ENCODE results near the gene FAM24A.
"Not testable (repeated sequence)": the region's sequence is repeated elsewhere in the genome, so short reads cannot be mapped to it uniquely, and the experiment has no call there.

The FAM24A gene, protein sequence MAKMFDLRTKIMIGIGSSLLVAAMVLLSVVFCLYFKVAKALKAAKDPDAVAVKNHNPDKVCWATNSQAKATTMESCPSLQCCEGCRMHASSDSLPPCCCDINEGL

DNA sequence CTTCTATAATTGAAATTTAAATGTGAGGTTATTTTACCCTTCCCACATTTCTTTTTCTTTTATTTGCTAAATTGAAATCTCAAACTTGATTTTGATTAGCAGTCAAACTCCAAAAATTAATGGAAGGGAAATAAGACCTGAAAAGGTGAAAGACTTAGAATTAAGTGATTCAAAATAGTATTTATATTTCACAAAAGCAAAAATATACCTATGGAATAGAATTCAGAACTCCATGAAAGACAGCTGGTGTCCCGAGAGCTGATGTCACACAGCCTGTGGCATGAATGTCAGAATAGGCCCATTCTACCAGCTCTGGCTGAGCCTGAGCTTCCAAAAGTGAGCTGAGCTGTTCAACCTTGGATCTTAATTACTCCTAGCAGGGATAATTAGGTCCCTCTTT lies at the start of gene FAM24A:
TSS of gene FAM24A (plus strand) at position 301 of the 400 bp plus-strand sequence. CDS start 1,025 bp downstream, outside the sequence.
- DNase-seq: no peak

- peak; percentile 35 for DNase-seq
Measured at GRCh38 chr10:122861711-122862161, 48.7 kb upstream of the FAM24A start.

GRCh38 chr10:122863216-122864193 lies 46.9 kb upstream of the FAM24A start:
- DNase-seq: no peak

GRCh38 chr10:122864194-122864592 lies 46.2 kb upstream of the FAM24A start:
- no peak for DNase-seq

GRCh38 chr10:122864901-122865300 lies 45.5 kb upstream of the FAM24A start:
- no peak for DNase-seq

- DNase-seq: not testable (repeated sequence)
Measured at GRCh38 chr10:122866757-122867482, 43.5 kb upstream of the FAM24A start.

GRCh38 chr10:122868768-122869167 lies 41.6 kb upstream of the FAM24A start:
- not testable (repeated sequence) for DNase-seq

DNA sequence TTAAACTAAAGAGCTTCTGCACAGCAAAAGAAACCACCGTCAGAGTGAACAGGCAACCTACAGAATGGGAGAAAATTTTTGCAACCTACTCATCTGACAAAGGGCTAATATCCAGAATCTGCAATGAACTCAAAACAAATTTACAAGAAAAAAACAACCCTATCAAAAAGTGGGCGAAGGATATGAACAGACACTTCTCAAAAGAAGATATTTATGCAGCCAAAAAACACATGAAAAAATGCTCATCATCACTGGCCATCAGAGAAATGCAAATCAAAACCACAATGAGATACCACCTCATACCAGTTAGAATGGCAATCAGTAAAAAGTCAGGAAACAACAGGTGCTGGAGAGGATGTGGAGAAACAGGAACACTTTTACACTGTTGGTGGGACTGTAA lies 38.5 kb upstream of the FAM24A start:
- not testable (repeated sequence) for DNase-seq

- peak; percentile 27 for DNase-seq
Measured at GRCh38 chr10:122875843-122876466, 34.5 kb upstream of the FAM24A start.

GRCh38 chr10:122876467-122876855 lies 33.9 kb upstream of the FAM24A start:
- DNase-seq: no peak

DNA sequence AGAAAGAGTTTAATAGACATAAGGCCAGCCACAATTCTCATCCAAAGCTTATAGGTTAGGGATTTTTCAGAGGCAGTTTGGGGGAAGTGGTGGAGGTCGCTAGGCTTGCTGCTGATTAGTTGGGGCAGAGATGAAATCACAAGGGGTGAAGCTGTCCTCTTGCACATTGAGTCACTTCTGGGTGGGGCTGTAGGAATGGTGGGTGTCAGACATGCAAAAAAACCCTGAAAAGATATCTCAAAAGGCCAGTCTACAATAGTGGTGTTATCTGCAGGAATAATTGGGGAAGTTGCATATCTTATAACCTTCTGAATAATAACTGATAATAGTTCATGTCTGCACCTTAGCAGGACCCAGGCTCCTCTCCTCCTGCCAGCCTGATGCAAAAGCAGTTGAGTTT lies 33.1 kb upstream of the FAM24A start:
- peak; percentile 93 for DNase-seq

DNA sequence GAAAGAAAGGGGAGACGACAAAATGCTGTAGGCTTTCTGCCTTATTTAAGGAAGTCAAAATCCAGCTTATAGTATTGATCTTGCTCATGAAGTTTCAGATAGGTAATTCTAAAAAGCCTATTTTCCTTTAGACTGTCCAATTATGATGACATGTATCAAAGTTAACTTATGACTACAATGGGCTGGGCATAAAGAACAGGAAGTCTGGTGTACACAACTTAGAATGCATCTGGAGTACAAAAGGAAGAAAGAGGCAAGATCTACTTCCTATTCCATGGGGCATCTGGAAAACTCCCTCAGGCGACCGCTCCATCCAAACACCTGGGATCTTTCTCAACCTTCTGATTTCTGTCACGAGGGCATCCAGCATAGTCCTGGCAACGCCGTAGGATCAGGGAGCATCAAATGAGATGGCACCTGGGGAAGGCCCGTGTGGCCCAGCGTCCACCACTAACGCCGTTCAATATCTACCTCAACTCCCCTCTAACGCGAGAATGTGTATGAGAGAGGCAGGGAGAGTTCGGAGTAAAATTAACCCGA lies 31.5 kb upstream of the FAM24A start:
- DNase-seq: peak; percentile 31

GRCh38 chr10:122879339-122880273 lies 30.8 kb upstream of the FAM24A start, which contains the start of gene FAM24B:
Gene FAM24B, minus strand, starts transcription at chr10:122879581. Its CDS starts 29,066 bp downstream, at chr10:122850515.
- peak; percentile 98 for DNase-seq

DNA sequence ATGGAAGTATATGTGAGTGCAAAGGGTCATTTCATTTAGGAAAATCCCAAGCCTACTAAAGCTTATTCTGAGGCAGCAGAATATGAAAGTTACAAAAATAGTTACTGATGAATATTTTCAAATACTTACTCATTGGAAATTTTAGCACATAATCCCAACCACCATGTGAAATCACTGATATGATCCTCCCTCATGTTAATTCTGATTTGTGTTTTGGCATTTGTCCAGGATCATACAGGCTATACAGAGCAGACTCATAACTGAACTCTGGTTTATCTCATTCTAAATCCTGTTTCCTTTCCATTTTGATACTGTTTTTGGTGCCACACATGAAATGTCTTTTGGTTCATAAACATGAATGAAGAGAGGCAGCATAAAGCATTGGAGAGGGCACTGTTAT lies 27.6 kb upstream of the FAM24A start:
- peak; percentile 69 for DNase-seq

DNA sequence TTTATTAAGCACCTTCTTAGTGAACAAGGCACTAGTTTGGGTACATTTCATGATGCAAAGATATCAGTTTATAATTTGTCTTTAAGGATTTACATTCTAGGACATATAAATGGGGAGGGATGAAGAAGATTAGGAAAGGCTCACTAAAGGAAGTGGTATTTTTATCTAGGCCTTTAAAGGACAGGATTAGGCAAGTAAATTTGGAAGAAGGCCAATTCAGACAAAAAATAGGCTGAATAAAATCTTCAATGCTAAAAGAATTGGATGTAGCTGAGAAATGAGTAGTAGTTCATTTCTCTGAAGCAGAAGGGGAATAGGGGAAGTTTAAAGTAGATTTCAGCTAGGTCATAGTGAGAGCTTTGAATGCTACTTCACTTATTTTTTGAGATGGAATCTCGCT lies 26.2 kb upstream of the FAM24A start:
- DNase-seq: no peak

DNA sequence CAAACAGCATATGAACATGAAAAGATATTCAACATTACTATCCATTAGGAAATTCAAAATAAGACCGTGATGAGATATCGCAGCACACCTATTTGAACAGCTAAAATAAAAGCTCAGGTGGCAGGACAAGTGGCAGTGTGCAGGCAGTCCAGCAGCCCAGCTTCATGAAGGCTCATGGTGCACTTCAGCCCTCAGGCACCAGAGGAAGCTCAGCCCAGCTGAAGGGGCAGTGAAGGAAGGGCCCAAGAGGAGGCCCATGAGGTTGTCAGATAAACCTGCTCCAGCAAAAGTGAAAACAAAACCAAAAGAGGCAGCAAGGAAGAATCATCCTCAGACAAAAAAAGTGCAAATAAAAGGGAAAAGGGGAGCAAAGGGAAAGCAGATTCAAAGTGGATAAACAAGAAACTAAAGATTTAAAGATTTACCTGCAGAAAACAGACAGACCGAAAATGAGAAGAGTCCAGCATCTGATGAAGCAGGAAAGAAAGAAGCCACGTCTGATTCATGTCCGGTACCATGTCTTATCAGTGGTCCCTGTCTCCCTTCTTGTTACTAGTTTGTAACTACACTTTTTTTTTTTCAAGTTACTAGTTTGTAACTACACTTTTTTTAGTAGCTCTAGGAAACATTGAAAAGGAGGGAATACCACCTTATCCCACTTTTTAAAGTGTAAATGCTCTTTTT lies 16.0 kb upstream of the FAM24A start:
- no peak for DNase-seq

DNA sequence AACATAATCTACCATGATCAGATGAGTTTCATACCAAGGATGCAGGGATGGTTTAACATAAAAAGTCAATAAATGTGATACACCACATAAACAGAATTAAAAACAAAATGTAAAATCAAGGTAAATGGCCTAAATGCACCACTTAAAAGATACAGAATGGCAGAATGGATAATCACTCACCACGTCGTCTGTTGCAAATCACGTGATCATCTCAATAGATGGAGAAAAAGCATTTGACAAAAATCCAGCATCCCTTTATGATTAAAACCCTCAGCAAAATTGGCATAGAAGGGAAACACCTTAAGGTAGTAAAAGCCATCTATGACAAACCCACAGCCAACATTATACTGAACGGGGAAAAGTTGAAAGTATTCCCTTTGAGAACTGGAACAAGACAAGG lies 6.5 kb upstream of the FAM24A start:
- DNase-seq: not testable (repeated sequence)

DNA sequence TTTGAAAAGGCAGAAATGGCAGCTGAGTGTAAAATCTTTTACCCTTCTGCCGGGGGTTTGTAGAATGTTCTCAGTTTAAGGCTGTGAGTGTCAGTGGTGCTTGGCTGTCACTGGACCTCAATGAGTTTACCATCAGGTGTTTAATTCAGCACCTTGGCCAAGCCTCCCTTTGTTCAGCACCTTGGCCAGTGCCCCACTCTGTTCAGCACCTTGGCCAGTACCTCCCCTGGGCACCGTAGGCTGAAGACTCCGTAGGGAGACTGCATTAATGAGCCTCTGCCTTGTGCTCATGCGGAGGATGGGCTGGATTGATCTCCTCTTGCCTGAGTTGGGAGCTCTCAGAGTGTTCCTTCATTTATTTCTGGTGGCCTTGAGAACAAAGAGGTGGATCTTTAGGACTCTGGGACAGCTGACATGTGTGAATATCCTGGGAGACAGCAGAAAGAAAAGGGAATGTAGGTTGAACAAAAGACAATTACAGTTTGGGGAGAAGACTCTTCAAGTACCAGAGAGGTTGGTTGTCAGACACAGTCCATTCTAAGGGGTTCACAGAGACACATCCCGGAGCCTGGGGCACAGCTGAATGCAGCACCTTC lies 1.6 kb downstream of the FAM24A start:
- DNase-seq: peak; percentile 69

DNA sequence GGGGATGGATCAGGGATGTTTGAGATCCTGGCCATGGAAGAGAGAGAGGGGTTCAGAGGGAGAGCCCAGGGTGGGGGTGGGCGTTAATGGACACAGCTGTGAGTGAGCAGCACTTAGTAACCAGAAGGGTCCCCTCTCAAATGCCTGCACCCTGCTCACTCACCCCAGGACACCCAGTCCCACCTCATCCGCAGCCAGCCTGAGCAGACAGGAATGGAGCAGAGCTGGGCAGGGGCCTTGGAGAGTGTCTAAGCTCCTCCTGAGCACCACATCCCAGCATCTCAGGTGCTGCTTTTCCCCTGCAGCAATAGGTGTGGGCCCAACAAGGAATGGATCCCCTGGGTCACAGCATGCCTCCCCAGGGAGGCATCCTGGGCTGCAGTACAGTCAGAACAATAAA lies 5.3 kb downstream of the FAM24A start:
- DNase-seq: no peak

GRCh38 chr10:122930140-122930539 lies 19.7 kb downstream of the FAM24A start:
- no peak for DNase-seq
